ENCODE data around the gene XYLB.

GRCh38 chr3:38331257-38332022 lies 15.1 kb upstream of the XYLB start:
- TF ChIP-seq EGR1 (IDR thresholded peaks at IDR 0.05) (no peak), CEBPB (IDR thresholded peaks at IDR 0.05) (no peak)

Measured in Ishikawa (cell line).